Activated CD4-positive, alpha-beta T cell treated with anti-CD3 and anti-CD28 coated beads, Interleukin-2, amount 10 ng/mL, durations not matched to agents 24 days and 14 days (primary cell): ENCODE results near the gene ZRSR2. TPM values are rescaled to one million over a fixed set of nuclear protein-coding genes. Genes with fewer than 3 reads are reported as not detected.

Source experiments
- DNase-seq: peaks from one replicate; pipeline ENCODE4 v3.0.0; 2022
- H3K27ac Mint-ChIP-seq: one replicate; pipeline ENCODE4 v1.8.0; 2022; ENCODE audit warnings: mild to moderate bottlenecking, mixed read lengths
- H3K27me3 Mint-ChIP-seq: one replicate; pipeline ENCODE4 v1.8.0; 2022; ENCODE audit warnings: mixed read lengths
- H3K36me3 Mint-ChIP-seq: one replicate; pipeline ENCODE4 v1.8.0; 2022; ENCODE audit warnings: low read depth, mild to moderate bottlenecking, mixed read lengths
- H3K4me1 Mint-ChIP-seq: one replicate; pipeline ENCODE4 v1.8.0; 2021; ENCODE audit warnings: mixed read lengths
- H3K4me3 Mint-ChIP-seq: one replicate; pipeline ENCODE4 v1.8.0; 2022; ENCODE audit warnings: mild to moderate bottlenecking, moderate library complexity, mixed read lengths
- H3K9me3 Mint-ChIP-seq: one replicate; pipeline ENCODE4 v1.8.0; 2021; ENCODE audit warnings: mixed read lengths
- intact Hi-C: fragments of 100-400 bp; cut with micrococcal nuclease; formaldehyde crosslinking; loops from one replicate; pipeline ENCODE4 v1.15.1; 2023
- total RNA-seq: library from RNA; stranded (reverse); gene quantifications from 2 replicates; pipeline ENCODE4 v1.2.3, GENCODE V29; 2022

The ZRSR2 gene
- total RNA-seq, 1 donor from 2014 or later = 20.3 TPM

DNA sequence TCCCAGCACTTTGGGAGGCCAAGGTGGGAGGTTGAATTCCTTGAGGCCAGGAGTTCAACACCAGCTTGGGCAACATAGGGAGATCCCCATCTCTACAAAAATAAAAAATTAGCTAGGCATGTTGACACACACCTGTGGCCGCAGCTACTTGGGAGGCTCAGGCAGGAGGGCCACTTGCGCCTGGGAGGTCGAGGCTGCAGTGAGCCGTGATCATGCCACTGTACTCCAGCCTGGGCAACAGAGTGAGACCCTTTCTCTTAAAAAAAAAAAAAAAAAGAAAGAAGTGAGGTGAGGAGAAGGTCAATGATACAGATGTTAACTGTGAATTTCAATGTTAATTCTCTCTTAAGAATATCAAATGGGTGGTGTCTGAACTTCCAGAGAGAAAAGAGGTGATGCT is 79.4 kb downstream of the ZRSR2 start:
- Mint-ChIP-seq H3K36me3 (no peaks in the 10 kb centered on the region), H3K4me1 (no peaks in the 10 kb centered on the region), H3K27me3 (no peaks in the 10 kb centered on the region), H3K4me3 (no peak overlapping the region), H3K27ac (no peak overlapping the region), H3K9me3 (no peaks in the 10 kb centered on the region)
- DNase-seq = no peak
- intact Hi-C loops = no loop called here

DNA sequence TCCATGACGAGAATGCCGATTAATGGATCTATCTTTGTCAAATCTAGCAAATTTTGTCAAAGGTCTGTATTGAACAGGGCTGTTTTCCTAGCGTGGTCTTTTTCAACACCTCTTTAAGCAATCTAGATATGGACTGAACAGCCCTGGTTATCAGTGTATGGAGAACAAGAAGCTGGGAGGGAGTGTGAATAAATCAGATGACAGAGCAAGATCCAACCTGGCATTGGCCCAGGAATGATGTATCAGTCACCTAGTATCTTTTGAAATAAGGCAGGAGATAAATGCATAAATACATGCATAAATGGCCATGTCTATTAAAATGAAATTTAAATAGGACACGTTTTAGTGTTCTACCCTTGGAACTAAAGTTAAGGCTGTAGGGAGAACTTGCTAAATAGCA is 80.0 kb downstream of the ZRSR2 start:
- no peak for DNase-seq
- no peaks in the 10 kb centered on the region for H3K27me3 Mint-ChIP-seq
- H3K36me3 Mint-ChIP-seq = no peaks in the 10 kb centered on the region
- H3K4me3 Mint-ChIP-seq = no peak overlapping the region
- H3K9me3 Mint-ChIP-seq = no peaks in the 10 kb centered on the region
- intact Hi-C loops = no loop called here
- no peaks in the 10 kb centered on the region for H3K4me1 Mint-ChIP-seq
- H3K27ac Mint-ChIP-seq = no peak overlapping the region

Other genes with a start within 250 kb of the ZRSR2 start
- not detected in 2 replicates for gene ACE2, start 189.5 kb upstream of the ZRSR2 start, total RNA-seq
- gene CLTRN, start 125.7 kb upstream of the ZRSR2 start, total RNA-seq = 0.16 and 0.33 TPM in 2 replicates
- 4.7 and 5.9 TPM in 2 replicates for gene CA5B, start 52.2 kb upstream of the ZRSR2 start, total RNA-seq
- gene AP1S2, start 64.3 kb downstream of the ZRSR2 start, total RNA-seq = 24.2 and 28.8 TPM in 2 replicates